HG02798 (cell line): ENCODE measurements around the gene RNF180.
"Not testable (repeated sequence)": the region's sequence is repeated elsewhere in the genome, so short reads cannot be mapped to it uniquely, and the experiment has no call there.

Source experiments
- ATAC-seq: cut with Tn5 transposase; IDR thresholded peaks from one replicate; pipeline ENCODE4 v1.9.1; 2021; ENCODE audit warnings: mild to moderate bottlenecking; ENCODE audit not compliant: unreplicated experiment, poor library complexity

The RNF180 gene

GRCh38 chr5:64341340-64341739 lies 175.7 kb downstream of the RNF180 start:
- ATAC-seq: no peak

DNA sequence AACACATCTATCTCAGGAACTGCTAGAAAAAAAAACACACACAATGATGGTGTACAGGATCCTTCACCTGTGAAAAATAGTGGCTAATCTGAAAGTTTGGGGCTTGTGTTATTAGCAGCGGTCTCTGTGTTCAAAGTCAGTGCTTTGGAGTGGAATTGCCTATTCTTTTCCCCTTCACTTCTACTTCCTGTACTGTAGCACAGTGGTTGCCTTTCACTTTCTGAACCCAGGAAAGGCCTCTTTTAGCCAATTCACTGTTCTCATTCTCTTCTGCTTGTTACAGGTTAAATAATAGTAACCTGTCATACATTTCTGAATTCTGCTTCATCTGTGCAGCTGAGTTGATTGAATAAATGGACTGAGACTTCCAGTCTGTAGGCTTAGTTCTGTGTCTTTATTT lies 178.9 kb downstream of the RNF180 start:
- no peak for ATAC-seq

GRCh38 chr5:64347309-64347708 lies 181.7 kb downstream of the RNF180 start:
- no peak for ATAC-seq

DNA sequence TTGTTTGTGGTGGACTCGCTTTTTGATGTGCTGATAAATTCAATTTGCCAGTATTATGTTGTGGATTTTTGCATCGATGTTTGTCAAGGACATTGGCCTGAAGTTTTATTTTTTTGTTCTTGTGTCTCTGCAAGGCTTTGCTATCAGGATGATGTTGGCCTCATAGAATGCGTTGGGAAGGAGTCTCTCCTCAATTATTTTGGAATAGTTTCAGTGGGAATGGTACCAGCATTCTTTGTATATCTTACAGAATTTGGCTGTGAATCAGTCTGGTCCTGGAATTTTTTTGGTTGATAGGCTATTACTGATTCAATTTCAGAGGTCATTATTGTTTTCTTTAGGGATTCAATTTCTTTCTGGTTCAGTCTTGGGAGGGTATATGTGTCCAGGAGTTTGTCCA lies 198.8 kb downstream of the RNF180 start:
- ATAC-seq: no peak

DNA sequence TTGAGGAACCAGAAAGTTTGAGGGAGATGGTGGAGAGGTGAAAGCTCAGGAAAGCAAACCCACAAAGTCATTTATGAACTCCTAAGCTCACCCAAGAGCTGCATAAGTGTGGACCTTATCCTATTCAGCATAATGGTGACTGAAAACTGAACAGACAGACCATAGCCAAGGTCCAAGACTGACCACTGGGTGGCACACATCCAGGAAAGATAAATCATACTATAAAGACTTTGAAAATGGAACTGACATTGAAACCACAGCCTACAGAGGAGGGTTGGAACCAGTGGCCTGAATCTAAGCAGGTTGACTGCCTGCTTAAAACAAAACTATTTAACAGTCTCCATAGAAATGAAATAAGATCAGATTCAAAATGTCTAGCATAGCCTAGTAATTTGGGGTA lies 219.1 kb downstream of the RNF180 start:
- ATAC-seq: peak; percentile 80

- ATAC-seq: no peak
These were observed 231.9 kb downstream of the RNF180 start for GRCh38 chr5:64397552-64397951.

DNA sequence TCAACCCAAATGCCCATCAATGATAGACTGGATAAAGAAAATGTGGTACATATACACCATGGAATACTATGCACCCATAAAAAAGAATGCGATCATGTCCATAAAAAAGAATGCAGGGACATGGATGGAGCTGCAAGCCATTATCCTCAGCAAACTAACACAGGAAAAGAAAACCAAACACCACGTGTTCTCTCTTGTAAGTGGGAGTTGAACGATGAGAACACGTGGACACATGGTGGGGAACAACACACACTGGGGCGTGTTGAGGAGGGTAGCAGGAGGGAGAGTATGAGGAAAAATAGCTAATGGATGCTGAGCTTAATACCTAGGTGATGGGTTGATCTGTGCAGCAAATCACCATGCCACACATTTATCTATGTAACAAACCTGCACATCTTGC lies 233.1 kb downstream of the RNF180 start:
- ATAC-seq: not testable (repeated sequence)

- not testable (repeated sequence) for ATAC-seq
These were observed 241.6 kb downstream of the RNF180 start for GRCh38 chr5:64407103-64407825.

GRCh38 chr5:64417390-64417789 lies 251.7 kb downstream of the RNF180 start:
- no peak for ATAC-seq

- no peak for ATAC-seq
These were observed 252.4 kb downstream of the RNF180 start for GRCh38 chr5:64418013-64418412.
